Measurements from ENCODE around the gene FAM13C.

DNA sequence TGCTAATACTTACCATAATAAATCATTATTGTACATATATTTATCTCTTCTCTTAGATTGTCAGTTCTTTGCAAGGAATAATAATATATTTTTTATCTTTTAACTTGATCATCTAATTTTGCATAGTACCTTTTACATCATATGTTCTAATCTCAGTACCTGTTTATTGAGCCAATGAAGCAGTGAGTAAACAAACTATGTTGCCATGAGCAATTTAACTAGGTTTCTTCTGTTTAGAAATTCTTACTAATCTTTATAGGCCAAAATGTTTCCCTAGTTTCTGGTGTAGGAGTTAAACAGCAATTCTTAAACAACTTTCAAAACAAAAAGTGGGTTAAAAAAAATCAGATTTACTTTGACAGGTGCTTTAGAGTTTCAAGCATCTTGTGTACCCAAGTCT, 124.6 kb downstream of the FAM13C start:
- TF ChIP-seq, protein P1, sequence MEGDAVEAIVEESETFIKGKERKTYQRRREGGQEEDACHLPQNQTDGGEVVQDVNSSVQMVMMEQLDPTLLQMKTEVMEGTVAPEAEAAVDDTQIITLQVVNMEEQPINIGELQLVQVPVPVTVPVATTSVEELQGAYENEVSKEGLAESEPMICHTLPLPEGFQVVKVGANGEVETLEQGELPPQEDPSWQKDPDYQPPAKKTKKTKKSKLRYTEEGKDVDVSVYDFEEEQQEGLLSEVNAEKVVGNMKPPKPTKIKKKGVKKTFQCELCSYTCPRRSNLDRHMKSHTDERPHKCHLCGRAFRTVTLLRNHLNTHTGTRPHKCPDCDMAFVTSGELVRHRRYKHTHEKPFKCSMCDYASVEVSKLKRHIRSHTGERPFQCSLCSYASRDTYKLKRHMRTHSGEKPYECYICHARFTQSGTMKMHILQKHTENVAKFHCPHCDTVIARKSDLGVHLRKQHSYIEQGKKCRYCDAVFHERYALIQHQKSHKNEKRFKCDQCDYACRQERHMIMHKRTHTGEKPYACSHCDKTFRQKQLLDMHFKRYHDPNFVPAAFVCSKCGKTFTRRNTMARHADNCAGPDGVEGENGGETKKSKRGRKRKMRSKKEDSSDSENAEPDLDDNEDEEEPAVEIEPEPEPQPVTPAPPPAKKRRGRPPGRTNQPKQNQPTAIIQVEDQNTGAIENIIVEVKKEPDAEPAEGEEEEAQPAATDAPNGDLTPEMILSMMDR (IDR thresholded peaks at IDR 0.05): no peak
- TF ChIP-seq POLR2A (IDR thresholded peaks at IDR 0.05; ENCODE audit: low read depth): no peak
- no peak for TF ChIP-seq POLR2AphosphoS5 (IDR thresholded peaks at IDR 0.05)
- TF ChIP-seq EP300 (IDR thresholded peaks at IDR 0.05): no peak

All from esophagus muscularis mucosa (tissue), 4 donors.